GM18502 (cell line): ENCODE measurements around the gene GTF2A2.
"Not testable (repeated sequence)": the region's sequence is repeated elsewhere in the genome, so short reads cannot be mapped to it uniquely, and the experiment has no call there.

Experiments used
- ATAC-seq: cut with Tn5 transposase; IDR thresholded peaks from one replicate; pipeline ENCODE4 v1.9.1; 2021; ENCODE audit warnings: mild to moderate bottlenecking; ENCODE audit not compliant: unreplicated experiment, poor library complexity

Gene GTF2A2

GRCh38 chr15:59656897-59657634 lies at the start of gene GTF2A2:
Gene GTF2A2, minus strand, starts transcription at chr15:59657515. Its CDS starts 5,238 bp downstream, at chr15:59652277.
- ATAC-seq, result peak; percentile 97

GRCh38 chr15:59703979-59704796 lies 46.9 kb upstream of the GTF2A2 start:
- no peak for ATAC-seq

- no peak for ATAC-seq
Observed at GRCh38 chr15:59702351-59702750, 45.0 kb upstream of the GTF2A2 start.

- no peak for ATAC-seq
Observed at GRCh38 chr15:59701880-59702279, 44.6 kb upstream of the GTF2A2 start.

- ATAC-seq, result no peak
Observed at GRCh38 chr15:59699810-59700431, 42.6 kb upstream of the GTF2A2 start.

- not testable (repeated sequence) for ATAC-seq
Observed at GRCh38 chr15:59698065-59698464, 40.8 kb upstream of the GTF2A2 start.

- ATAC-seq, result no peak
Observed at GRCh38 chr15:59696332-59696731, 39.0 kb upstream of the GTF2A2 start.

GRCh38 chr15:59694779-59695178 lies 37.5 kb upstream of the GTF2A2 start:
- no peak for ATAC-seq

- no peak for ATAC-seq
Observed at GRCh38 chr15:59691194-59691805, 34.0 kb upstream of the GTF2A2 start.

GRCh38 chr15:59689626-59690236 lies 32.4 kb upstream of the GTF2A2 start:
- no peak for ATAC-seq

GRCh38 chr15:59688782-59689625 lies 31.7 kb upstream of the GTF2A2 start, which contains the start of gene BNIP2:
Gene BNIP2, minus strand, starts transcription at chr15:59689320. Its CDS starts 6,863 bp downstream, at chr15:59682457.
- peak; percentile 81 for ATAC-seq

GRCh38 chr15:59688423-59688781 lies 31.1 kb upstream of the GTF2A2 start:
- peak; percentile 13 for ATAC-seq

GRCh38 chr15:59687836-59688235 lies 30.5 kb upstream of the GTF2A2 start:
- ATAC-seq, result no peak

- no peak for ATAC-seq
Observed at GRCh38 chr15:59686389-59686788, 29.1 kb upstream of the GTF2A2 start.

GRCh38 chr15:59685737-59686297 lies 28.5 kb upstream of the GTF2A2 start:
- ATAC-seq, result no peak

- no peak for ATAC-seq
Observed at GRCh38 chr15:59680870-59681269, 23.6 kb upstream of the GTF2A2 start.

- no peak for ATAC-seq
Observed at GRCh38 chr15:59680346-59680745, 23.0 kb upstream of the GTF2A2 start.

GRCh38 chr15:59678620-59679019 lies 21.3 kb upstream of the GTF2A2 start:
- ATAC-seq, result no peak

- ATAC-seq, result no peak
Observed at GRCh38 chr15:59678172-59678571, 20.9 kb upstream of the GTF2A2 start.
